Fibroblast of peridontal ligament (primary cell): ENCODE data around the gene THG1L.
"Not testable (repeated sequence)": the region's sequence is repeated elsewhere in the genome, so short reads cannot be mapped to it uniquely, and the experiment has no call there.

Experiments used
- DNase-seq: peaks from one replicate; pipeline ENCODE4 v3.0.0-alpha.2; 2010; ENCODE audit errors: extremely low read depth

THG1L gene

DNA sequence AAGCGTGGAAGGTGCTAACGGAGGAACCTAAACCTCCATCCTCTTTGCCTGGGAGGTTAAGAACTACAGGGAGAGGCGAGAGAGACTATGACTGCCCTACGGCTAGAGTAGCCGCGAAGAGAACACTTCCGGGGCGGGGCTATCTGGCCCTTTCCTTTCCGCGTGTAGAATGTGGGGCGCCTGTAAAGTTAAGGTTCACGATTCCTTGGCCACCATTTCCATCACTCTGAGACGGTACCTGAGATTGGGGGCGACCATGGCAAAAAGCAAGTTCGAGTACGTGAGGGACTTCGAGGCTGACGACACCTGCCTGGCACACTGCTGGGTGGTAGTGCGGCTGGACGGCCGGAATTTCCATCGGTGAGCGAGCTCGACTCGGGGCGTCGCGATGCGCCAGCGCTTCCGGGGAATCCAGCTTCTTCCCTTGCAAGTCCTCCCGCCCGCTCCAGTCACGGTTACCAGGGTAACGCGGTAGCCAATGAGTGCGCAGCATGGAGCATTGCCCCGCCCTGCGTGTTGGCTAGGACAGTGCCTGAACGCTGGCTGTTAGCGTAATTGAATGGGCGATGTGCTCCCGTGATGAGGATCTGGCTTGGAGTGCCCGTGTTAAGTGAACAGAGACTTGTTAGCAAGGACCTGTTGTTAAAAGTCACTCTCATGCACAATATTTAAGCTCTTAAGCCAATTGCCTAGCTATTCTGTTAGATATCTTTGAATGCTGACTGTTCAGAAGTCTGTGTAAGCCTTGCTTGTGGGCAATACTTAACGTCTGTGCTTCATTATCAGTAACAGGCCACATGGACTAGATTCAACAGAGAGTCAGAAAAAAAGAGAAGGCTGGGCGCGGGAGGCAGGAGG, at the start of gene THG1L:
Gene THG1L, plus strand, starts transcription at position 149 of the 858 bp plus-strand sequence. Its CDS starts 21 bp downstream, at position 170.
- peak; percentile 97 for DNase-seq

DNA sequence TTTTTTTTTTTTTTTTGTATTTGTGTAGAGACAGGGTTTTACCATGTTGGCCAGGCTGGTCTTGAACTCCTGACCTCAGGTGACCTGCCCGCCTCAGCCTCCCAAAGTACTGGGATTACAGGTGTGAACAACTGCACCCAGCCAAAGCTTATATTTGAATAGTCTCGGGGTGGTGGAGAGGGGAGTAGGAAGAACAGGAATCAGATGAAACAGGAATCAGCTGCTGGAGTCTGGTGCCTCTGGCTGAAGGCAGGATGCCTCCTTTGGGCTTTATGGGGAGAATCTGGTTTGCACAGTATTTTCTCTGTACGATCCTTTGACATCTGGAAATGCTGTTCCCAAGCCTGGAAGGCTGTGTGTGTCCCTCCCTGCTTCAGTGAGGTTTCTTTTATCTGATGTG, 49.0 kb upstream of the THG1L start:
- no peak for DNase-seq

DNA sequence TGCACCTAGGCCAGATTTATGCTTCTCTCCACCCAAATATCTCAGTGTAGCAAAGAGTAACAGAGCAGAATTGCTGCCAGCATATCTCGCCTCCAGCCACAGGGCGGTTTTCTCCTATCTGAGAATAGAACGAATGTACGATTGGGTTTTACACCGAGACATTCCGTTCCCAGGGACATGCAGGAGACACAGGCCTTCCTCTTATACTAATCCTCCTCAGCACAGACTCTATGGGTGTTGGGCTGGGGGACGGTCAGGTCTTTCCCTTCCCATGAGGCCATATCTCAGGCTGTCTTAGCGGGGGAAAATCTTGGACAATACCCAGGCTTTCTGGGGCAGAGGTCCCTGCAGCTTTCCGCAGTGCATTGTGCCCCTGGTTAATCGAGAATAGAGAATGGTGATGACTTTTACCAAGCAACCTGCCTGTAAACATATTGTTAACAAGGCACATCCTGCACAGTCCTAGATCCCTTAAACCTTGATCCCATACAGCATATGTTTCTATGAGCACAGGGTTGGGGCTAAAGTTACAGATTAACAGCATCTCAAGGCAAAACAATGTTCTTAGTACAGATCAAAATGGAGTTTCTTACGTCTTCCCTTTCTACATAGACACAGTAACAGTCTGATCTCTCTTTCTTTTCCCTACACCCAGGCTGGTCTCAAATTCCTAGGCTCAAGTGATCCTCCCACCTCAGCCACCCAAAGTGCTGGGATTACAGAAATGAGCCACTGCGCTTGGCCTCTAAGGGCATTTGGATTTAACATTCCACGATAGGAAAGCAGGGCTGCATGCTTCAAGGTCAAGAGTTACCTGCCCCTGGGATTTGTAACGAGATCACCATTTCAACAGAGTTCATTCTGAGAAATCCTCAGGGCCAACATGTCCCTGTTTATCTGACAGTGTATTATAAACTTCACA, 44.7 kb upstream of the THG1L start:
- not testable (repeated sequence) for DNase-seq

DNA sequence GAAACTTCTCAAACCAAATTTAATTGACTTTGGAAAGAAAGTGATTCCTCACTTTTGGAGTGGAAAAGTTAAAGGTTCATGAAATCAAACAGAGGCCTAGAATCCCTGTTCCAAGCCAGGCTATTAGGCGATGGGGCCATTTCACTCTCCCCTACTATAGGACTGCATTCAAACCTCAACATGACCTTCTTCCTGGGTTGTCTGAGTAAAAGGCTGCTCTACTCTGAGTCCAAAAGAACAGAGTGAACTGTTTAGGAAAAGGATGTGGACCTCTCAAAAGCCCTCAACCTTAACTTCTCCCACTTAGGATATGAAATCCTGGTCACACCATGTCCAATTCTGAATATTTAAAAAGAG, 44.0 kb upstream of the THG1L start:
- no peak for DNase-seq

DNA sequence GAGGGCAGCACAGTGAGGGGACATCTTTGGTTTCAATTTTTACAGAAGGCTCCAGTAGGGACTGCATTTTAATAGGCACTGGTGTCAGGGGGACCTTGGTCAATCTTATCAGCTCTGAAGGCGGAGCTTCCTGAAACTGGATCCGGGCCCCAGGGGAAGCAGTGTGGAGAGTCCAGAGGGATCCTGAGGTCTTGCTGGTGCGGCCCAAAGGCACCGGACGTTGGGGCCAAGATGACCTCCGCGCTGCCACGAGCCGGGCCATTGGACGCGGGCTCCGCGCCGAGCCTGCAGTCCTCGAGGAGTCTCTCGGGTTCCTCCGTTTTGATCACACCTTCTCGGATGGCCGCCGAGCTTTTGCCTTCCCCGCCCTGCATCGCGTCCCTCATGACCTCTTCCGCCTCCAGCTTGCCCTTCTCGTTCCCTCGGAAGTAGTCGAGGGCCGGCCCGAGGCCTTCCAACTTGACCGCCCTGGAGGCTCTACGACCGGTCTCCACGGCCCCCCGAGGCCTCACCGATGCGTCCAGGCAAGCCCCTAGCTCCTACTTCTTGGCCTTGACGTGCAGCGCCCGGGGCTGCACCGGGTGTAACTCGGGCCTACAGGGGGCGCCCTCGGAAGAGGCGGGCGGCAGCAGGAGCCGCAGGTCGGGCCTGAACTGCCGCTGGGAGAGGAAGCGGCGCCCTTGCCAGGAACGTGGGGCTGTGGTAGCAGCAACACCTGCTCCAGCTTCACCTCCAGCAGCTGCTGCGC, 41.1 kb upstream of the THG1L start:
- DNase-seq: no peak

DNA sequence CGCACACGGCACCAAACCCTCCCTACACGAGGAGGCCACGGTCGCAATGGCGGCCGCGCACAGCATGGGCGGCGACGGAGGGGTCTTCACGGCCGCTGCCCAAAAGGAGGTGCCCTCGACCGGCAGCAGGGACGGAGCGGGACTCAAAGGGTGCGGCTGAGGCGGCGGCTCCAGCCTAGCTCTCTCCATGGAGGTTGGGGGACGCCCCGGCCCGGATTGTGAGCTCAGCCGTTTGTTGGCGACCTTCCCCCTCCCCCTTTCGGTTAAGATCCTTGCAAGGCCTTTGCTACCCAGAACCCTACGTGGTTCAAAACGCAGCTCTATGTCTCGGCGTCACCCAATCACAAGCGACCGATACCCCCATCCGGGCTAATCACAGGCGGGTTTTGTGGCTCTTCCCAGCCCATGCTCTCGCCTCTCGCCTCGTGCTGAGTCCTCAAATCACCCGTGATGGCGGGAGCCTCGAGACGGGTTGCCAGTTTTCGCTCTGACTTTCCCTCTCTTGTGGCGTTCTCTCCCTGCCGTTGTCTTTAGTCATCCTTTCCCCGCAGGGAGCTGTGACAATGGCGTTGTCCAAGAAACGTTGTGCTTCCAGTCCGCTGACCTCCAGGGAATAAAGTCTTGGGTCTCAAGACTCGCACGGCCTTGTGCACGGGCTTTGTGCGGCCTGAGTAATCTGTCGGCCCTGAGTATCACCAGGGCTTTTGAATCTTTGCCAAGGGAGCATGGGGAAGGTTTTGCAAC, 40.4 kb upstream of the THG1L start:
- DNase-seq: no peak

DNA sequence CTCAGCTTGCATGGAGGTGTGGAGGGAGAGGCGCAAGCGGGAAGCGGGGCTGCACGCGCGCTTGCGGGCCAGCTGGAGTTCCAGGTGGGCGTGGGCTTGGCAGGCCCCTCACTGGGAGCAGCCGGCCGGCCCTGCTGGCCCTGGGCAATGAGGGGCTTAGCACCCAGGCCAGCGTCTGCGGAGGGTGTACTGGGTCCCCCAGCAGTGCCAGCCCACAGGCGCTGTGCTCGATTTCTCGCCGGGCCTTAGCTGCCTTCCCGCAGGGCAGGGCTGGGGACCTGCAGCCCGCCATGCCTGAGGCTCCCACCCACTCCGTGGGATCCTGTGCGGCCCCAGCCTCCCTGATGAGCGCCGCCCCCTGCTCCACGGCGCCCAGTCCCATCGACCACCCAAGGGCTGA, 37.4 kb upstream of the THG1L start:
- not testable (repeated sequence) for DNase-seq

DNA sequence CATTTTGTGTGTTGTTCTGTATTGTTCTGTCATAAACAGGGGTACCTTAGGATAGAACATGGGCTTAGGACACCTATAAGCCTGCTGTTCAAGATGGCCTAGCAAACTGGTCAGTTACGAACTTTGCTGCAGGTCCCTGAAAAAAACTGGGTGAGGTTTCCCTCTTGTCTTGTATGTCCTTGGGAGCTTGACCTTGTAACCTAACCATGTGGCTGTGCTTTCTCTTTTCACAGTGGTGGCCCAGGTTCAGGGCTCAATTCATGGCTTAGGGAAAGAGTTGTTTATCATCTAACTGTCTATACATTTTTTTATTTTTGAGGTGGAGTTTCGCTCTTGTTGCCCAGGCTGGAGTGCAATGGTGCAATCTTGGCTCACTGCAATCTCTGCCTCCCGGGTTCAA, 35.1 kb upstream of the THG1L start:
- not testable (repeated sequence) for DNase-seq

DNA sequence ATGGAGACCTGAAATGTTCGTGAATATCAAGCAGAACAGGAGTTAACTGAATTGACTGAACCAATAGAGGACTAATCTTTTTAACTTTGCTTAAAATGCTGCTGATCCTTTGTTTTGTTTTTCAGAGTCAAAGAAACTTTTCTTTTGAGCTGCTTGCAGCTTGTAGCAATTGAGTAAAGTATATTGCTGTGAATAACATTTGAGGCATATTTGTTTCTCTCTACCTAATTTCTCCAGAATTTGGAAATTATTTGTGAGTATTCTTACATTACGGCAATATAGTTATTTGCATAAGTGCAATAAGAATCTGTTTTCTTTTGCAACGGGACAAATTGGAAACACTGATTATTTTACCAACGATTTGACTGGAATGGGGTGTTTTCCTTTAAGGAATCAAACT, 32.5 kb upstream of the THG1L start:
- DNase-seq: not testable (repeated sequence)

DNA sequence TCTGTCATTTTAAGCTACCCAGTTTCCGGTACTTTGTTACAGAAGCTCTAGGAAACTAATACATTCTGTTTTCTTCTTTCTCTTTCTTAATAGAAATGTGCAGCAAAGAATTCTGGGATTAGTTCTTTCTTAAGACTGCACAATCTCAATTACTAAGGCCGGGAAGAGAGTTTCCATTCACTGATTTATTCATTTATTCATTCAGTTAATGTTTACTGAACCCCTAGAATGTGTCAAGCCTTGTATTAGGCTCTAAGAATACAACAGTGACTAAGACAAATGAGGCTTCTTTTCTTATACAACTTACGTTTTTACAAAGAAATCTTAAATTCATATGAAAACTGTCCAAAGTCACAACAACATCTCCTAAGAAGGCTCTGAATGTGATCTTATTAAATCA, 27.5 kb upstream of the THG1L start:
- no peak for DNase-seq

DNA sequence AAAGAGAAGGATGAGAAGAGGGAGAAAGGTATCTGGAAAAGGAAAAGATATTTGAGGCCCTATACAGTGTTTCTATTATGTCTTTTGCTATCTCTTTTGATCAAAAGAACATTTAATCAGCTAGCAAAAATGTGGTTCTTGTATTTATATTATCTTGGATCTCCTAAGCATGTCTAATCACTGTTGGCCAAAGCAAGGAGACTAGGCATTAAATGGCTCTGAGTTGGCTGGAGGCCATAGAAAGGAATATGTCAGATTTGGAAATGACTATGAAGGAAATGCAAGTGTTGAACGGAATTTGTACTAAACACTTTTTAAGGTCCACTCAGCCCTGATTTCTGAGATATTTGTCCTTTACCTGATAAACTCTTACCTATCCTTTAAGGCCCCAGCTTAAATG, 22.4 kb upstream of the THG1L start:
- DNase-seq: peak; percentile 55

DNA sequence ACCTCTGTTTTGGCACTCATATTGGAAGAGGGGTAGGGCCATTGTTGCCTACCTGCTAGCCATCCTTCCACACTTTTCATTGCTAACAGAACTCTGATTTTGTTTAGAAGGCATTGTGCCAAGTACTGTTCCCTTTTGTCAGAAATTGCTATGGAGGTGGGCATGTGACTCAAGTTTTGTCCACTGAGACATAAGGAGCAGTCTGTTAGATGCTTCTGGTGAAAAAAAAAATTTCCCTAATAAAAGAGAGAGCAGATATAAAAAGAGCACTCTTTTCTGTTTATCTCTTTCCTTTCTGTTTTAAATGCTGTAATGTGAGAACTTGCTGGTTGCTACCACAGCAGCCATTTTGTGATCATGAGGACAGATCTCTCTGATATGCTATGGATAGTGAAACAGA, 21.9 kb upstream of the THG1L start:
- no peak for DNase-seq

DNA sequence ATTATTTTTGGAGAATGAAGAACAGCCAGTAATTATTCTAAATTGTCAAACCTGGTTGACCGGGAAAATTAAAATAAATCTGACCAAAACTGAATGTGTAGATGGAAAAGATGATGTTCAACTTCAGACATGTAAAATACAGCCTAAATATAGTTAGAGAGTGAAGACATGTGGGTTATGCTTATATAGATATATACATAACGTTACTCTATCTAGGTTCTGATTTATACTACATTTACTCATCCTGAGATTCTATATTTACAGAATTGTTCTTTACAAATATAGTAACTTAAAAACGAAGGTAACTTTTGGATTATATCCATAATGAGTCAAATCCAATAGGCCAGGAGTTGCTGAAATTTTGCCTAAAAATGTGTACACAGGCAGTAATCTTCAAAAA, 20.8 kb upstream of the THG1L start:
- no peak for DNase-seq

DNA sequence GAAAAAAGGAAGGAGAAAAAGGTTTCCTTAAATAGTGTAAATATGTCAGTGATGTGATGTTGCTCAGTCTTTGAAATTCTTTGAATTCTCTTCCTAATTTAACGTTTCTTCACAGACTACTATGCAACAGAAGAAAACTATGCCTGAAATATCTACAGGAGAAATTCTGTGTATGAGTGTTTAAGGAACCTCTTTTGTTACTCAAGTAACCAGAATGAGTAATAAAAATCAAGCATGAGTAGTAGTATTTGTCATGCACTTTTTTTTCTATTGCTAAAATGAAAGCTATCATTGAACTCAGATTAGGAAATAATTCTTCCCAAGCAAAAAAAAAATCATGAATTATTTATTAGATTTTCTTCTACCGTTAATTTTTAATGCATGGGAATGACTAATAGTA, 20.3 kb upstream of the THG1L start:
- peak; percentile 86 for DNase-seq

DNA sequence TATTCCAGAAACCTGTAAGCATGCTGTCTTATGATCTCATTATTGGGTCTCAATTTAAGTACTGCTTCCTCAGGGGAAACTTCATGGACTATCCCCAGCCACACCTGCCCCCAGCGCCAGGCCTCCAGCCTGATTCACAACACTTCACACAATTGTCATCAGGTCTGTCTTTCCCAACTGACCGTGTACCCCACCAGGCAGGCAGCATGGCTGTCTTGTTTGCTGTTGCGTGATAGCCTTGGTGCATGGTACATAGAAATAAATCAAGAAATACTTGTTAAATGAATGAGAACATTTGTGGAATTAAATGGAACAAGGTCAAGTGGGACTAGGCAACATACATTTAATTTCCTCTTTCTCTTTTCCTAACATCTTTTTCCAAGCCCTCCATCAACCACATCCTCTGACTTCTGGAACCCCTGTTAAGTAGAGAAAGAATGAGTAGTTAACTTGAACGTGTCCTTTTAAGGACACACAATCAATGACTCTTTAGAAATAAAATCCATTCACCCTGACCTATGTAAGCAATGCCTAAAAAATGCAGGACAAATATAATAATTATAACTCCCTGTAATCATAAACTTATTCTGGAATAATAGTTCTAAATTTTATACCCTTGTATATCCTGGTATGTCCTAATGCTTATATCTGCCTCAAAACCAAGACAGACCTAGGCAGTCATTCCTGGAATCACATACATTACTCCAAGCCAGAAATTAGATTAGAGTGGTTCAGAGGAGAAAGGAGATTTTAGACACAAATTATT, 17.2 kb upstream of the THG1L start:
- DNase-seq: no peak

DNA sequence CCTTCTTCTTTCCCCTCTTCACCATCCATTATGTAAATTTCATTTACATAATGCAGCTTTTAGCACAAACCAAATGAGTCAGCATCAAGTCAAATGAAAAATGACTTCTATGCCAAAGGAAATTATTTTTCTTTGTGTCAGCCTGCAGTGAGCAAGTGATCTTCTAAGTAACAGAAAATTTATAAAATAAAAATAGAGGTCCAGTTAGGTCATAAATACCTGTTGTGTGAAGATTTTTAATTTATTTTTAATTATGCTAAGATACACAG, 16.7 kb upstream of the THG1L start:
- DNase-seq: no peak

DNA sequence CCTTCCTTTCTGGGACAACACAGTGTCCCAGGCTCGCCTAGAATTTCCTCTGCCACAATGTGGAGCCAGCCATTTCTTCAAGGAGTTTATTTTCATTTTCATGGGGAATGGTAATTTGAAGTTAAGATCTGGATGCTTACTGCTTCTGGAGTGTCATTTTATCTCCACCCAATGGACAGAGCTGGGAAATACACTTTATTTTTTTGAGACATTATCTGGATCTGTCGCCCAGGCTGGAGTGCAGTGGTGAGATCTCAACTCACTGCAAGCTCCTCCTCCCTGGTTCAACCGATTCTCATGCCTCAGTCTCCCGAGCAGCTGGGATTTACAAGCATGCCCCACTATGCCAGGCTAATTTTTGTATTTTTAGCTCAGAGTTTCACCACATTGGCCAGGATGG, 12.7 kb upstream of the THG1L start:
- DNase-seq: peak; percentile 89

DNA sequence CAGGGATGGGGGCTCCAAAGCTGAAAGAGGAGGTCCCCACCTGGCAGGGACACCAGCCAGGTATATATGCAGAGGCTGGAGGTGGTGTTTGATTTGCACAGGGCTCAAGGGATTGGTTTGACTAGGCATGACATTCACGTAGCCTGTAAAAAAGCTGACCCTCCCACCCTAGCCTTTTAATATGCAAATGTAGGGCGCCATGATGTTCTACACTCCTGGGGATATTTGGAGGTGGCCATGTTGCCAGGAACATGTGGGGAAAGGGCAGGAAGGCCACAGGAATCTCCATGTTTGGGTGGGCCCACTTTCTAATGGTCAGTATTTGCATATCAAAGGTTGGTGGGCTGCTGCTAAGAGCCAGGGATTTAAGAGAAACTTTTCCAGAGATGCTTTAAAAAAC, 12.0 kb upstream of the THG1L start:
- DNase-seq: no peak

DNA sequence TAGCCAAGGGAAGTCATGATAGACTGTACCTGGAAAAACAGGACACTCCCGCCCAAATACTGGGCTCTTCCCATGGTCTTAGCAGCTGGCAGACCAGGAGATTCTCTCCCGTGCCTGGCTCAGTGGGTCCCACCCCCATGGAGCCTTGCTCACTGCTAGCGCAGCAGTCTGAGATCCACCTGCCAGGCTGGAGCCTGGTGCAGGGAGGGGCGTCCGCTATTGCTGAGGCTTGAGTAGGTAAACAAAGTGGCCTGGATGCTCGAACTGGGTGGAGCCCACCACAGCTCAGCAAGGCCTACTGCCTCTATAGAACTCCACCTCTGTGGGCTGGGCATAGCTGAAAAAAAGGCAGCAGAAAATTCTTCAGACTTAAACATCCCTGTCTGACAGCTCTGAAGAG, 10.1 kb upstream of the THG1L start:
- no peak for DNase-seq

DNA sequence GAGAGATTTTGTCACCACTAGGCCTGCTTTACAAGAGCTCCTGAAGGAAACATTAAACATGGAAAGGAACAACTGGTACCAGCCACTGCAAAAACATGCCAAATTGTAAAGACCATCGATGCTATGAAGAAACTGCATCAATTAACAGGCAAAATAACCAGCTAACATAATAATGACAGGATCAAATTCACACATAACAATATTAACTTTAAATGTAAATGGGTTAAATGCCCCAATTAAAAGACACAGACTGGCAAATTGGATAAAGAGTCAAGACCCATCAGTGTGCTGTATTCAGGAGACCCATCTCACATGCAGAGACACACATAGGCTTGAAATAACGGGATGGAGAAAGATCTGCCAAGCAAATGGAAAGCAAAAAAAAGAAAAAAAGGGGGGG, 8.3 kb upstream of the THG1L start:
- DNase-seq: not testable (repeated sequence)

DNA sequence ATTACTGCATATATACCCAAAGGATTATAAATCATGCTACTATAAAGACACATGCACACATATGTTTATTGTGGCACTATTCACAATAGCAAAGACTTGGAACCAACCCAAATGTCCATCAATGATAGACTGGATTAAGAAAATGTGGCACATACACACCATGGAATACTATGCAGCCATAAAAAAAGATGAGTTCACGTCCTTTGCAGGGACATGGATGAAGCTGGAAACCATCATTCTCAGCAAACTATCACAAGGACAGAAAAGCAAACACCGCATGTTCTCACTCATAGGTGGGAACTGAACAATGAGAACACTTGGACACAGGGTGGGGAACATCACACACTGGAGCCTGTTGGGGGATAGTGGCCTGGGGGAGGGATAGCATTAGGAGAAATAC, 4.6 kb upstream of the THG1L start:
- not testable (repeated sequence) for DNase-seq
